MM.1S (cell line): ENCODE measurements around the gene TBX19.

ENCODE experiments used
- EZH2 ChIP-seq: fragments of 300-600 bp; sonication (generic); optimal IDR thresholded peaks from 2 replicates; pipeline ENCODE3; 2017; ENCODE audit warnings: low read depth, mild to moderate bottlenecking, antibody characterized with exemption, low read length, mixed read lengths
- EZH2phosphoT487 ChIP-seq: fragments of 300-600 bp; sonication (generic); IDR thresholded peaks from 2 replicates; pipeline ENCODE4 v1.6.1; 2018; ENCODE audit warnings: antibody characterized with exemption, low read length
- TF ChIP-seq, protein P1 (sequence below): fragments of 300-600 bp; sonication (generic); IDR thresholded peaks from 2 replicates; pipeline ENCODE4 v1.5.1; 2016; ENCODE audit warnings: antibody characterized with exemption, low read length, mixed read lengths

- TF ChIP-seq EZH2phosphoT487: no peak
- TF ChIP-seq, protein P1, sequence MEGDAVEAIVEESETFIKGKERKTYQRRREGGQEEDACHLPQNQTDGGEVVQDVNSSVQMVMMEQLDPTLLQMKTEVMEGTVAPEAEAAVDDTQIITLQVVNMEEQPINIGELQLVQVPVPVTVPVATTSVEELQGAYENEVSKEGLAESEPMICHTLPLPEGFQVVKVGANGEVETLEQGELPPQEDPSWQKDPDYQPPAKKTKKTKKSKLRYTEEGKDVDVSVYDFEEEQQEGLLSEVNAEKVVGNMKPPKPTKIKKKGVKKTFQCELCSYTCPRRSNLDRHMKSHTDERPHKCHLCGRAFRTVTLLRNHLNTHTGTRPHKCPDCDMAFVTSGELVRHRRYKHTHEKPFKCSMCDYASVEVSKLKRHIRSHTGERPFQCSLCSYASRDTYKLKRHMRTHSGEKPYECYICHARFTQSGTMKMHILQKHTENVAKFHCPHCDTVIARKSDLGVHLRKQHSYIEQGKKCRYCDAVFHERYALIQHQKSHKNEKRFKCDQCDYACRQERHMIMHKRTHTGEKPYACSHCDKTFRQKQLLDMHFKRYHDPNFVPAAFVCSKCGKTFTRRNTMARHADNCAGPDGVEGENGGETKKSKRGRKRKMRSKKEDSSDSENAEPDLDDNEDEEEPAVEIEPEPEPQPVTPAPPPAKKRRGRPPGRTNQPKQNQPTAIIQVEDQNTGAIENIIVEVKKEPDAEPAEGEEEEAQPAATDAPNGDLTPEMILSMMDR: no peak
- TF ChIP-seq EZH2: no peak
These were observed 1.1 kb downstream of the TBX19 start for GRCh38 chr1:168281603-168282325.
